Measurements from ENCODE around the gene ATP6V0D1.

Gene ATP6V0D1

DNA sequence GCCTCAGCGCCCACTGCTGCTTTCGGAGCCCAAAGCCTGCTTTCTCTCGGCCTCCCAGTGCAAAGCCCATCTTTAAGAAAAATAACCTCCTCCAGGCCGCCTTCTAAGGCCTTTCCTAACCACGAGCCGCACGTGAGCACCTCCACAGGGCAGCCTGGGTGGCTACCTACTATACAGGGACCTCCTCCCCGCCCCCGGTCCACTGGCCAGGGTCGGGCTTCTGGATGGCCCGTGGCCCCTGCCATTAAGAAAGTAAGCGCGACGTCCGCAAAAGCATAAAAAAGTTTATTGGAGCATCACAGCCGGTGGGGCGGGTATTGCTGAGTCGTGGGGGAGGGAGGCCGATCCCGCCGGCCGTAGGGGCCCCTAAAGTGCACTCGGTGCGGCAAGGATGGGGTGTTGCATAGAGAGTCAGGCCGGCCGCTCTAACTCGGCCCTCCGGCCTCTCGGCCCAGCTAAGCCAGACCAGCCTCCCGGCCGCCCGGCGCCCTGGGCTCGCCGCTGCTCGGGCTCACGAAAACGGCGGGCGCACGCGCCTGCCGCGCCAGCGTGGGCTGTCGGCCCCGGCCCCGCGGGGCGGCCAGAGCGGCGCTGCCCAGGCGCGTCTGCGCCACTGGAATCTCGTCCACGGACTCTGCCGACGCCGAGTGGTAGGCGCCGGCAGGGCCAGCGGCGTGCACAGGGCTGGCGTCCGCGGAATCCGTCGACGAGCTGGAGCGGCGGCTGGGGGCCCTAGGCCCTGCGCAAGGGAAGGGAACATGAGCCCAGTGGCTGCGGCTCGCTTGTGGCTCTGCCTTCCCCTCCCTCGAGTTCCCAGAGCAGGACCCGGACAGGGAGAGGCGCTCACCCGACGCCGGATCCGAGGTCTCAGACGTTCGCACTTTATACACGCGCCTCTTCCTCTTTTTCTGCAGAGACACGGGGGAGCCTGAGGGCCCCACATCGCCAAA is 86.5 kb downstream of the ATP6V0D1 start:
- ChIA-PET POLR2A (no interaction called here), CTCF (interaction anchor here (1.3 to 1.5 kb wide), 2 partner anchors 42 to 116 kb away, joined by 3 to 4 read pairs; no protein-coding TSS in a partner anchor)
- no peak for DNase-seq (ENCODE audit: extremely low spot score)
- TF ChIP-seq, protein P1, sequence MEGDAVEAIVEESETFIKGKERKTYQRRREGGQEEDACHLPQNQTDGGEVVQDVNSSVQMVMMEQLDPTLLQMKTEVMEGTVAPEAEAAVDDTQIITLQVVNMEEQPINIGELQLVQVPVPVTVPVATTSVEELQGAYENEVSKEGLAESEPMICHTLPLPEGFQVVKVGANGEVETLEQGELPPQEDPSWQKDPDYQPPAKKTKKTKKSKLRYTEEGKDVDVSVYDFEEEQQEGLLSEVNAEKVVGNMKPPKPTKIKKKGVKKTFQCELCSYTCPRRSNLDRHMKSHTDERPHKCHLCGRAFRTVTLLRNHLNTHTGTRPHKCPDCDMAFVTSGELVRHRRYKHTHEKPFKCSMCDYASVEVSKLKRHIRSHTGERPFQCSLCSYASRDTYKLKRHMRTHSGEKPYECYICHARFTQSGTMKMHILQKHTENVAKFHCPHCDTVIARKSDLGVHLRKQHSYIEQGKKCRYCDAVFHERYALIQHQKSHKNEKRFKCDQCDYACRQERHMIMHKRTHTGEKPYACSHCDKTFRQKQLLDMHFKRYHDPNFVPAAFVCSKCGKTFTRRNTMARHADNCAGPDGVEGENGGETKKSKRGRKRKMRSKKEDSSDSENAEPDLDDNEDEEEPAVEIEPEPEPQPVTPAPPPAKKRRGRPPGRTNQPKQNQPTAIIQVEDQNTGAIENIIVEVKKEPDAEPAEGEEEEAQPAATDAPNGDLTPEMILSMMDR (IDR thresholded peaks at IDR 0.05; ENCODE audit: control extremely low read depth, extremely low read depth, low read depth, missing control alignments): no peak

DNA sequence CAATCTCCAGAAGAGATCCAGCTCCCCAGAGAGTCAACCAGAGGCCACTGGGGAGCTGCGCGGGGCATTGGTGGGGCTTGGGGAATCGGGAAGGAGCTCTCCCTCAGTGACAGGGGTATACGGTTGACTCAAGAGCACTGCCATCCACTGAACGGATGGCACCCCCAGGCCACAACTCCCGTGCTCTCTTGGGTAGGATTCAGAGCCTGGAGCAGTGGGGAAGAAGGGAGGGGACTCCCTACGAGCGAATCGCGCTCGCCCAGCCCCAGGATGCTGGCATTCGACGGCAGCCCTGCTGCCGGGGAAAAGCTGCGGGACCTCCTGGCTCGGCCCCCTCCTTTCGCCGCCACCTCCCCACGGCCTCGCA is 87.2 kb downstream of the ATP6V0D1 start:
- ChIA-PET POLR2A (no interaction called here), CTCF (interaction anchor here (1.3 to 1.5 kb wide), 2 partner anchors 41 to 115 kb away, joined by 3 to 4 read pairs; no protein-coding TSS in a partner anchor)
- no peak for DNase-seq (ENCODE audit: extremely low spot score)
- TF ChIP-seq, protein P1 (IDR thresholded peaks at IDR 0.05; ENCODE audit: control extremely low read depth, extremely low read depth, low read depth, missing control alignments): no peak

DNA sequence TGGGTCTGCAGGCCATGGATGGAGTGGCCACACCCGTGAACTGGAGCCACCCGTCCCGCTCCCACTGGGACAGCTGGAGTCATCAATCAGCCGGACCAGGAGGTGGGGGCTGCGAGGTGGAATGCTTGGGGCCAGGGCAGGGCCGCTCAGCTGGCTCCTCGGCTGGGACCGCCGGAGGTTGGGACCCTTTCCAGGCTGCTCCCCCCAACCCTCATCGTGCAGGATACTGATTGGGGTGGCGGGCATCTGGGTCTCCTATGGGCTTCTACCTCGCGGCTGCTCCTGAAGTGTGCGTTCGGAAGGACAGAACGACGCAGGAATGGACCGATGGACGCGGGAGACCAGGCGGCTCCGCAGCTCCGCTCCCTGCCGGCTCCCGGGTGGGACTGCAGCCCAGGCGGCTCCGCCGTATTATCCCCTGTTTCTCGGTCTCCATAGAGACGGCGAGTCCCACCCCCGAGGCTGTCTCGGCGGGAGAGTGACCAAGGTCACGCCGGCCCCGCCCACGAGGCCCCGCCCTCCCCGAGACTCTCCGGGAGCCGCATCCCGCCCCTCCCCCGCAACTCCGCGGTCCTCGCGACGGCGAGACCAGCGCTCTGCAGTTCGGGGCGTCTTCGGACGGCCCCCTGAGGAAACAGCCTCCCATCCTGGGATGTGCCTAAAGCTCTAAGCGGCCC is 87.7 kb downstream of the ATP6V0D1 start, which contains the start of gene TPPP3:
Gene TPPP3, minus strand, starts transcription at position 388 of the 677 bp plus-strand sequence. CDS start 2,387 bp downstream, outside the sequence.
- DNase-seq (ENCODE audit: extremely low spot score): no peak
- ChIA-PET CTCF (interaction anchor here (0.6 to 1.5 kb wide), 3 partner anchors 12 to 115 kb away, joined by 3 to 4 read pairs (median 3); no protein-coding TSS in a partner anchor), POLR2A (no interaction called here)
- TF ChIP-seq, protein P1 (IDR thresholded peaks at IDR 0.05; ENCODE audit: control extremely low read depth, extremely low read depth, low read depth, missing control alignments): no peak

DNA sequence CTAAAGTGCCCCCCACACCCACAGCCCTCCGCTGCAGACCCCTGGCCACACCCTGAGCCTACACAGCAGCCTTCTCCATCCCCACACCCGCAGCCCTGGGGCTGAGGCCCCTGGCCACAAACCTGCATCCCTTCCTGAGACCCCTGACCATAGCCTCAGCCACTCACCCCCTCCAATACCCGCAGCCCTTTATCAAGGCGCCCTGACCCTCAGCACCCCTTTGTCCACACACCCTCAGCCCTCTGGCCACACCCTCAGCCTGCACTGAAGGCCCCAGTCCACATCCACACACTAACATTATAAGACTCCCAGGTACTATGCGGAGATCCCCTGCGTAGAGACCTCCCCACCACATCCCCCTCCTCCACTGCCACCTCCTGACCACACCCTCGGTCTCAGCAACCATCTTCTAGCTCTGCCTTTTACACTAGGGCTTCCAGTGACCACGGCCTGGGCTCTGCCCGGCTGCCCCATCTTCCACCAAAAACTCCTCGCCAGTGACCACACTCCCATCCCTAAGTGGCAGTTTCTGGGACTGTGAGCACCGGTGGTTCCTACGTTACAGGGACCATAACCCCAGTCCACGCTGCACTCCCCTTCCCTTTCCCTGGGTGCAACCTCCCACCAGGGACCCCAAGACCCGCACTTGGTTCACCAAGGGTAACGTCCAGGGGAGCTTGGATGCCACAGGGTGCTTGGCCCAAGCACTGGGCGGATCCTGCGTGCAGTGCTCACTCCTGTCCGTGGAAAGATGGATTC is 88.5 kb downstream of the ATP6V0D1 start:
- TF ChIP-seq, protein P1 (IDR thresholded peaks at IDR 0.05; ENCODE audit: control extremely low read depth, extremely low read depth, low read depth, missing control alignments): no peak
- ChIA-PET CTCF (interaction anchor here (0.6 kb wide), 1 partner anchor 11 kb away, joined by 3 read pairs; no protein-coding TSS in a partner anchor), POLR2A (no interaction called here)
- DNase-seq (ENCODE audit: extremely low spot score): peak; percentile 12

DNA sequence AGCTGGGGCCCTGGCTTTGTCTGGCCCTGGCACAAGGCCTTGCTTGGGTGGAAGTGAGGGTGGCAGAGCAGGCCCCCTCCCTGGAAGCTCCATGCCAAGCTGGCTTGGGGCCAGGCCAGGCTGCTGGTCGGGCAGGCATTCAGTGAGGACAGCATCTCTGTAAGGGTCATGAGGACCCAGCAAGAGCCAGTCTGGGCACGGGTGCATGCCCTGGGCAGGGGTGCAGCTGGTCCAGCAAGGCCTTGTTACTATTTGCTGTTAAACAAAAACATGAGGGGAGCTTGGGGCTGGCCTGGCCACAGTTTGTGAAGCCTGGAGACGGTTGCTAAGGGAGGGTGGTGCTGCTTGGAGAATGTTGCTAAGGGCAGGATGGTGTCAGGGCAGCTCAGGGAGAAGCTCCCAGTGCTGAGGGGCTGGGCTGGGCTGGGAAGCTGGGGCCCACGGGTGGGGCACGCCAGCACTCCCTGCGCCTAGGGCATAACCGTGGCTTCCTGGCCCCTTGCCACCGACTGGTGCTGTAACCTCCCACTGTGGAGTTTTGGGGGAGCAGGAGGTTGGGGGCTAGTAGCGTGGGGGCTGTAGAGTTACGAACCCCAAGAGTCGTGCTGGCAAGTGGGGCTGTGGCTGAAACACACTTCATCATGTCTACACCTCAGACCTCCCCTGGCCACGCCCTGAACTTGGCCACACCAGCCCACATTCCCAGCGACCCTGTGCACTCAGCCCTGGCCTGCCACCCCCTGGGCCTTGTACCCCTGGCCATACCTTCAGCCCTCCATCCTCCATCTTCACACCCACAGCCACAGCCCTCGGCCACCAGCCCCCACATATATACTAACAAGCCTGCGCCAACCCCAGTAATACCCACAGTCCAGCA is 89.3 kb downstream of the ATP6V0D1 start:
- ChIA-PET CTCF (interaction anchor here (1.6 to 1.9 kb wide), 2 partner anchors 9 to 131 kb away, joined by 3 to 8 read pairs; no protein-coding TSS in a partner anchor), POLR2A (no interaction called here)
- TF ChIP-seq, protein P1 (IDR thresholded peaks at IDR 0.05; ENCODE audit: control extremely low read depth, extremely low read depth, low read depth, missing control alignments): no peak
- DNase-seq (ENCODE audit: extremely low spot score): peak; percentile 17
